K562 (cell line): ENCODE results near the gene ZNF92. TPM values are rescaled to one million over a fixed set of nuclear protein-coding genes. Genes with fewer than 3 reads are reported as not detected.

Experiments
- HLTF ChIP-seq: fragments of 450-650 bp; IDR thresholded peaks from 2 replicates; pipeline ENCODE4 v1.6.1; 2016
- MBD1 ChIP-seq: fragments of 250-450 bp; sonication (Bioruptor Pico); IDR thresholded peaks from 2 replicates; pipeline ENCODE4 v1.8.0; 2022; ENCODE audit warnings: inconsistent platforms
- PTRF ChIP-seq: fragments of 450-650 bp; IDR thresholded peaks from 2 replicates; pipeline ENCODE4 v1.6.1; 2016; ENCODE audit warnings: mild to moderate bottlenecking, missing genetic modification characterization, missing compliant biosample characterization
- TEAD2 ChIP-seq: fragments of 450-650 bp; IDR thresholded peaks from 2 replicates; pipeline ENCODE4 v1.6.1; 2016; ENCODE audit warnings: missing genetic modification characterization, control low read depth, missing compliant biosample characterization
- ZNF311 ChIP-seq: fragments of 250-450 bp; sonication (Bioruptor Pico); IDR thresholded peaks from 2 replicates; pipeline ENCODE4 v1.4.0; 2020; ENCODE audit warnings: mild to moderate bottlenecking, moderate library complexity
- ZNF407 ChIP-seq: fragments of 450-650 bp; IDR thresholded peaks from 2 replicates; pipeline ENCODE4 v1.6.1; 2016; ENCODE audit warnings: low read depth
- polyA plus RNA-seq, 8 experiments: library from polyadenylated mRNA; depleted of rRNA in 4 of 8; stranded (reverse) in 5 of 8; unstranded in 3 of 8; fragments of >200 nt; fragmentation: Nextera tagmentation in 2 of 8; fragmentation: Illumina TruSeq in 1 of 8; extraction: Ambion mirVana in 2 of 8; extraction: Trizol in 1 of 8; gene quantifications; 2 replicates each; pipeline versions ENCODE4 v1.2.1 to v1.2.3, GENCODE V29; 2011 to 2014; ENCODE audit warnings: inconsistent platforms in 1 of 8, missing spikeins in 1 of 8
- total RNA-seq, 7 experiments: library from RNA; depleted of rRNA in 6 of 7; stranded (reverse); fragments of >200 nt in 6 of 7; fragmentation: Illumina TruSeq in 2 of 7; extraction: Trizol in 2 of 7; gene quantifications; 2 replicates each; pipeline versions ENCODE4 v1.2.1 to v1.2.3, GENCODE V29; 2011 to 2021; ENCODE audit warnings: low replicate concordance in 1 of 7

ZNF92 gene
- total and polyA plus RNA-seq, 9 of the 15 experiments (the other 6 are each of a cell fraction or from before 2014, with no cell fraction given) = 8.9 to 29.4 (median 12.5) TPM

GRCh38 chr7:65369843-65370242 is 3.8 kb upstream of the ZNF92 start (continued):
- TF ChIP-seq PTRF (tag) (peak; percentile 75), MBD1 (0 out of 2 replicates have a peak, but pooled peaks have one; percentile 17), HLTF (no peak), TEAD2 (tag) (0 out of 2 replicates have a peak, but pooled peaks have one; percentile 38), ZNF407 (no peak), ZNF311 (CRISPR knock-in tag) (0 out of 2 replicates have a peak, but pooled peaks have one; percentile 55)
- TF ChIP-seq, all 486 proteins: peak for 29
